Measurements from ENCODE around the gene TBC1D1. TPM values are rescaled to one million over a fixed set of nuclear protein-coding genes. Genes with fewer than 3 reads are reported as not detected.

TBC1D1 gene
- total RNA-seq, 1 experiment from 2014 or later: 36.0 TPM

GRCh38 chr4:38164346-38164745, 273.5 kb downstream of the TBC1D1 start:
- Mint-ChIP-seq H3K27ac (ENCODE audit: low read depth, unreplicated experiment) (peak overlapping the region; percentile 97), H3K36me3 (ENCODE audit: insufficient read depth, unreplicated experiment) (no peaks in the 10 kb centered on the region), H3K27me3 (ENCODE audit: insufficient read depth, unreplicated experiment) (no peaks in the 10 kb centered on the region), H3K9me3 (ENCODE audit: unreplicated experiment) (peaks cover 5% of the 10 kb centered on the region), H3K4me1 (ENCODE audit: insufficient read depth, unreplicated experiment) (peaks cover 44% of the 10 kb centered on the region), H3K4me3 (ENCODE audit: unreplicated experiment) (no peak overlapping the region)
- DNase-seq (ENCODE audit: unreplicated experiment): no peak
- no peak for TF ChIP-seq CTCF (IDR thresholded peaks at IDR 0.05; ENCODE audit: unreplicated experiment)
- ChIA-PET POLR2A (no interaction called here), CTCF (interaction anchor here (0.6 kb wide), 1 partner anchor 102 kb away, joined by 3 read pairs; no protein-coding TSS in a partner anchor)
- intact Hi-C loops (cut with micrococcal nuclease): no loop called here
- BruUV-seq (replicated peaks): no TSS peak

GRCh38 chr4:38166082-38166481, 275.2 kb downstream of the TBC1D1 start:
- Mint-ChIP-seq H3K9me3 (ENCODE audit: unreplicated experiment) (peaks cover 5% of the 10 kb centered on the region), H3K27me3 (ENCODE audit: insufficient read depth, unreplicated experiment) (no peaks in the 10 kb centered on the region), H3K4me1 (ENCODE audit: insufficient read depth, unreplicated experiment) (peaks cover 42% of the 10 kb centered on the region), H3K27ac (ENCODE audit: low read depth, unreplicated experiment) (peak overlapping the region; percentile 50), H3K4me3 (ENCODE audit: unreplicated experiment) (no peak overlapping the region), H3K36me3 (ENCODE audit: insufficient read depth, unreplicated experiment) (no peaks in the 10 kb centered on the region)
- no peak for DNase-seq (ENCODE audit: unreplicated experiment)
- BruUV-seq (replicated peaks): no TSS peak
- no peak for TF ChIP-seq CTCF (IDR thresholded peaks at IDR 0.05; ENCODE audit: unreplicated experiment)
- intact Hi-C loops (cut with micrococcal nuclease): no loop called here
- ChIA-PET CTCF (interaction anchor here (0.5 to 0.8 kb wide), 4 partner anchors 103 to 1485 kb away, joined by 3 to 4 read pairs (median 3); no protein-coding TSS in a partner anchor), POLR2A (no interaction called here)

GRCh38 chr4:38166768-38167167, 275.9 kb downstream of the TBC1D1 start:
- BruUV-seq (replicated peaks): no TSS peak
- DNase-seq (ENCODE audit: unreplicated experiment): no peak
- H3K36me3 Mint-ChIP-seq (ENCODE audit: insufficient read depth, unreplicated experiment): no peaks in the 10 kb centered on the region
- H3K27ac Mint-ChIP-seq (ENCODE audit: low read depth, unreplicated experiment): no peak overlapping the region
- H3K27me3 Mint-ChIP-seq (ENCODE audit: insufficient read depth, unreplicated experiment): no peaks in the 10 kb centered on the region
- peaks cover 35% of the 10 kb centered on the region for H3K4me1 Mint-ChIP-seq (ENCODE audit: insufficient read depth, unreplicated experiment)
- ChIA-PET CTCF (interaction anchor here (0.6 to 0.8 kb wide), 2 partner anchors 103 to 333 kb away, joined by 3 read pairs; no protein-coding TSS in a partner anchor), POLR2A (no interaction called here)
- intact Hi-C loops (cut with micrococcal nuclease): no loop called here
- no peak overlapping the region for H3K4me3 Mint-ChIP-seq (ENCODE audit: unreplicated experiment)
- peaks cover 5% of the 10 kb centered on the region for H3K9me3 Mint-ChIP-seq (ENCODE audit: unreplicated experiment)
- no peak for TF ChIP-seq CTCF (IDR thresholded peaks at IDR 0.05; ENCODE audit: unreplicated experiment)

GRCh38 chr4:38167973-38168372, 277.1 kb downstream of the TBC1D1 start:
- H3K27ac Mint-ChIP-seq (ENCODE audit: low read depth, unreplicated experiment): no peak overlapping the region
- ChIA-PET CTCF (interaction anchor here (0.6 to 1.9 kb wide), 4 partner anchors 13 to 581 kb away, joined by 3 to 7 read pairs (median 4); no protein-coding TSS in a partner anchor), POLR2A (interaction anchor here (2.1 kb wide), 1 partner anchor 11 kb away, joined by 8 read pairs; no protein-coding TSS in a partner anchor)
- H3K27me3 Mint-ChIP-seq (ENCODE audit: insufficient read depth, unreplicated experiment): no peaks in the 10 kb centered on the region
- H3K9me3 Mint-ChIP-seq (ENCODE audit: unreplicated experiment): peaks cover 5% of the 10 kb centered on the region
- H3K36me3 Mint-ChIP-seq (ENCODE audit: insufficient read depth, unreplicated experiment): no peaks in the 10 kb centered on the region
- no peak for DNase-seq (ENCODE audit: unreplicated experiment)
- no peak overlapping the region for H3K4me3 Mint-ChIP-seq (ENCODE audit: unreplicated experiment)
- no TSS peak for BruUV-seq (replicated peaks)
- intact Hi-C loops (cut with micrococcal nuclease): no loop called here
- TF ChIP-seq CTCF (IDR thresholded peaks at IDR 0.05; ENCODE audit: unreplicated experiment): no peak
- peaks cover 24% of the 10 kb centered on the region for H3K4me1 Mint-ChIP-seq (ENCODE audit: insufficient read depth, unreplicated experiment)
